ENCODE data around the gene ATP9A. TPM values are rescaled to one million over a fixed set of nuclear protein-coding genes. Genes with fewer than 3 reads are reported as not detected.

ATP9A gene
- total RNA-seq, 4 donors from 2014 or later: 14.8 to 23.7 (median 18.7) TPM

- H3K27me3 ChIP-seq: no peaks in the 10 kb centered on the region
- H3K36me3 ChIP-seq: no peaks in the 10 kb centered on the region
- no peak for TF ChIP-seq EP300 (IDR thresholded peaks at IDR 0.05)
- TF ChIP-seq POLR2AphosphoS5 (IDR thresholded peaks at IDR 0.05): no peak
- TF ChIP-seq, protein P1, sequence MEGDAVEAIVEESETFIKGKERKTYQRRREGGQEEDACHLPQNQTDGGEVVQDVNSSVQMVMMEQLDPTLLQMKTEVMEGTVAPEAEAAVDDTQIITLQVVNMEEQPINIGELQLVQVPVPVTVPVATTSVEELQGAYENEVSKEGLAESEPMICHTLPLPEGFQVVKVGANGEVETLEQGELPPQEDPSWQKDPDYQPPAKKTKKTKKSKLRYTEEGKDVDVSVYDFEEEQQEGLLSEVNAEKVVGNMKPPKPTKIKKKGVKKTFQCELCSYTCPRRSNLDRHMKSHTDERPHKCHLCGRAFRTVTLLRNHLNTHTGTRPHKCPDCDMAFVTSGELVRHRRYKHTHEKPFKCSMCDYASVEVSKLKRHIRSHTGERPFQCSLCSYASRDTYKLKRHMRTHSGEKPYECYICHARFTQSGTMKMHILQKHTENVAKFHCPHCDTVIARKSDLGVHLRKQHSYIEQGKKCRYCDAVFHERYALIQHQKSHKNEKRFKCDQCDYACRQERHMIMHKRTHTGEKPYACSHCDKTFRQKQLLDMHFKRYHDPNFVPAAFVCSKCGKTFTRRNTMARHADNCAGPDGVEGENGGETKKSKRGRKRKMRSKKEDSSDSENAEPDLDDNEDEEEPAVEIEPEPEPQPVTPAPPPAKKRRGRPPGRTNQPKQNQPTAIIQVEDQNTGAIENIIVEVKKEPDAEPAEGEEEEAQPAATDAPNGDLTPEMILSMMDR (IDR thresholded peaks at IDR 0.05): no peak
- TF ChIP-seq POLR2A (IDR thresholded peaks at IDR 0.05): no peak
- H3K4me3 ChIP-seq: no peak overlapping the region
- H3K9me3 ChIP-seq: no peaks in the 10 kb centered on the region
- no peak for DNase-seq (ENCODE audit: low spot score in 2 of 2)
- no peaks in the 10 kb centered on the region for H3K4me1 ChIP-seq
- WGBS: 66% methylated on average over 8 of the region's 8 CpGs
- H3K27ac ChIP-seq: no peak overlapping the region
Observed at GRCh38 chr20:51720854-51721253, 47.3 kb downstream of the ATP9A start.

- H3K27me3 ChIP-seq: no peaks in the 10 kb centered on the region
- TF ChIP-seq POLR2A (IDR thresholded peaks at IDR 0.05): no peak
- no peak for TF ChIP-seq POLR2AphosphoS5 (IDR thresholded peaks at IDR 0.05)
- TF ChIP-seq EP300 (IDR thresholded peaks at IDR 0.05): no peak
- TF ChIP-seq, protein P1 (IDR thresholded peaks at IDR 0.05): no peak
- WGBS: 91% methylated on average over 9 of the region's 9 CpGs
- H3K4me1 ChIP-seq: peaks cover 4% of the 10 kb centered on the region
- H3K4me3 ChIP-seq: no peak overlapping the region
- no peaks in the 10 kb centered on the region for H3K9me3 ChIP-seq
- no peak overlapping the region for H3K27ac ChIP-seq
- DNase-seq (ENCODE audit: low spot score in 2 of 2): no peak
- H3K36me3 ChIP-seq: no peaks in the 10 kb centered on the region
Observed at GRCh38 chr20:51720384-51720783, 47.8 kb downstream of the ATP9A start.

DNA sequence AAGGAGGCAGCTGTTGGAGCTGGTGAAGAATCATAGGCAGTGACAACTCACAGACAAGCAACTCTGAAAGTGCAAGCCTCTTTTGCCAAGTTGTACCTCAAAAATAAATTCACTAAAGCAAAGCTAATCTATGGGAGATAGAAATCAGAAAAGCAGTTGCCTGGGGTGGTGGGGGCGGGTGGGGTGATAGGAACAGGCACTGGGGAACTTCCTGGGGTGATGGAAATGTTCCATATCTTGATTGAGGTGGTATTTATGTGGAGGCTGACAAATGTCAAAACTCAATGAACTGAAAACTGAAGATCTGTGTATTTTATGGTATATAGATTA is 52.4 kb downstream of the ATP9A start:
- no peaks in the 10 kb centered on the region for H3K9me3 ChIP-seq
- no peaks in the 10 kb centered on the region for H3K27me3 ChIP-seq
- H3K4me3 ChIP-seq: no peak overlapping the region
- TF ChIP-seq POLR2AphosphoS5 (IDR thresholded peaks at IDR 0.05): no peak
- TF ChIP-seq EP300 (IDR thresholded peaks at IDR 0.05): no peak
- TF ChIP-seq, protein P1 (IDR thresholded peaks at IDR 0.05): no peak
- TF ChIP-seq POLR2A (IDR thresholded peaks at IDR 0.05): no peak
- DNase-seq (ENCODE audit: low spot score in 2 of 2): no peak
- H3K36me3 ChIP-seq: no peaks in the 10 kb centered on the region
- H3K4me1 ChIP-seq: peaks cover 8% of the 10 kb centered on the region
- no peak overlapping the region for H3K27ac ChIP-seq
- WGBS: 57% methylated on average over 1 of the region's 1 CpG

- 44% methylated on average over 10 of the region's 10 CpGs for WGBS
- Histone ChIP-seq H3K27ac (no peak overlapping the region), H3K4me1 (peaks cover 8% of the 10 kb centered on the region), H3K4me3 (no peak overlapping the region), H3K36me3 (no peaks in the 10 kb centered on the region), H3K27me3 (no peaks in the 10 kb centered on the region), H3K9me3 (no peaks in the 10 kb centered on the region)
- TF ChIP-seq POLR2A (IDR thresholded peaks at IDR 0.05): no peak
- TF ChIP-seq EP300 (IDR thresholded peaks at IDR 0.05): no peak
- TF ChIP-seq, protein P1 (IDR thresholded peaks at IDR 0.05): no peak
- no peak for TF ChIP-seq POLR2AphosphoS5 (IDR thresholded peaks at IDR 0.05)
- DNase-seq (ENCODE audit: low spot score in 2 of 2): no peak
Observed at GRCh38 chr20:51715163-51715855, 52.9 kb downstream of the ATP9A start.

DNA sequence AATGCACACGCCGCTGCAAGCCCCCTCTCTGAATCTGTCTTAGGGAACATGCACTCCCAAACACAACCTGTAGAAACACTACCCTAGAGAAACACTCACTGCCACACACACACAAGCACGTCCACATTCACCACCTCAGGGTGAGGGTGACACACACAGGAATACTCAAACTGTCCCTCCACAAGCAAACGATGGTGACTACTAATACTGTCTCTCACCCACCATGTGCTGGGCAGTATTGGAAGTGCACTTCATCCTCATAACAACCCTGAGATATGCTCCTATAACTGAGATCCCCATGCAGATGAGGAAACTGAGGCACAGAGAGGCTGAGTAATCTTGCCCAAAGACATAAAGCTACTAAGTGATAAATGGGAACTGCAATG is 55.0 kb downstream of the ATP9A start:
- Histone ChIP-seq H3K27me3 (no peaks in the 10 kb centered on the region), H3K27ac (no peak overlapping the region), H3K36me3 (peaks cover 7% of the 10 kb centered on the region), H3K4me1 (peaks cover 8% of the 10 kb centered on the region), H3K4me3 (no peak overlapping the region), H3K9me3 (no peaks in the 10 kb centered on the region)
- TF ChIP-seq POLR2AphosphoS5 (IDR thresholded peaks at IDR 0.05): no peak
- no peak for TF ChIP-seq POLR2A (IDR thresholded peaks at IDR 0.05)
- TF ChIP-seq, protein P1 (IDR thresholded peaks at IDR 0.05): no peak
- TF ChIP-seq EP300 (IDR thresholded peaks at IDR 0.05): no peak
- 90% methylated on average over 4 of the region's 4 CpGs for WGBS
- no peak for DNase-seq (ENCODE audit: low spot score in 2 of 2)
